Fibroblast of the aortic adventitia (primary cell): ENCODE data around the gene ARHGEF12. TPM values are rescaled to one million over a fixed set of nuclear protein-coding genes. Genes with fewer than 3 reads are reported as not detected.

ENCODE experiments used
- DNase-seq: peaks from one replicate; pipeline ENCODE4 v3.0.0-alpha.2; 2010; ENCODE audit warnings: low read depth
- H3K4me3 ChIP-seq: 2 replicates; pipeline ENCODE4 v1.5.1; 2011; ENCODE audit warnings: low read depth, mild to moderate bottlenecking, control low read depth, low read length, moderate library complexity
- CTCF ChIP-seq: IDR thresholded peaks from 2 replicates; pipeline ENCODE4 v1.5.1; 2011; ENCODE audit warnings: mild to moderate bottlenecking, low read length, control low read depth, inconsistent platforms; ENCODE audit not compliant: insufficient read depth
- total RNA-seq: library from RNA; depleted of rRNA; stranded (reverse); fragments of >200 nt; gene quantifications from 2 replicates; pipeline ENCODE4 v1.2.3, GENCODE V29; 2012; ENCODE audit warnings: low replicate concordance

Gene ARHGEF12
- total RNA-seq, 1 donor, result 103 TPM

- no peak for DNase-seq
- no peak for TF ChIP-seq CTCF
- H3K4me3 ChIP-seq, result no peak overlapping the region
Observed at GRCh38 chr11:120442031-120442430, 105.8 kb downstream of the ARHGEF12 start.

- TF ChIP-seq CTCF, result no peak
Observed at GRCh38 chr11:120446802-120447201, 110.6 kb downstream of the ARHGEF12 start.

GRCh38 chr11:120448240-120448639 lies 112.0 kb downstream of the ARHGEF12 start:
- no peak for TF ChIP-seq CTCF
- no peak for DNase-seq

More at GRCh38 chr11:120446802-120447201, 110.6 kb downstream of the ARHGEF12 start:
- no peak overlapping the region for H3K4me3 ChIP-seq
- no peak for DNase-seq

GRCh38 chr11:120455487-120455886 lies 119.3 kb downstream of the ARHGEF12 start:
- no peak for TF ChIP-seq CTCF
- no peak overlapping the region for H3K4me3 ChIP-seq
- DNase-seq, result no peak

More at GRCh38 chr11:120448240-120448639, 112.0 kb downstream of the ARHGEF12 start:
- H3K4me3 ChIP-seq, result no peak overlapping the region

GRCh38 chr11:120457996-120458395 lies 121.8 kb downstream of the ARHGEF12 start:
- no peak overlapping the region for H3K4me3 ChIP-seq
- no peak for DNase-seq
- TF ChIP-seq CTCF, result no peak

- TF ChIP-seq CTCF, result no peak
- no peak overlapping the region for H3K4me3 ChIP-seq
- DNase-seq, result no peak
Observed at GRCh38 chr11:120462825-120463224, 126.6 kb downstream of the ARHGEF12 start.

- no peak for DNase-seq
- TF ChIP-seq CTCF, result no peak
- no peak overlapping the region for H3K4me3 ChIP-seq
Observed at GRCh38 chr11:120465921-120466534, 129.8 kb downstream of the ARHGEF12 start.
